Thyroid gland (tissue), 4 donors: Measurements from ENCODE around the gene C19orf12.

Experiments used
- CTCF ChIP-seq, 6 experiments: fragments of 200-600 bp in 3 of 6; fragments of 450-650 bp in 3 of 6; sonication (generic) in 3 of 6; IDR thresholded peaks; one replicate each; pipeline ENCODE4 v1.5.1; 2016 to 2019; ENCODE audit warnings: antibody characterized with exemption in 6 of 6, mild to moderate bottlenecking in 2 of 6, inconsistent platforms in 1 of 6, moderate library complexity in 1 of 6
- POLR2A ChIP-seq, 2 donors: fragments of 450-650 bp; IDR thresholded peaks; one replicate each; pipeline ENCODE4 v1.6.1; 2017; ENCODE audit warnings: antibody characterized with exemption in 2 of 2, mild to moderate bottlenecking in 2 of 2, moderate library complexity in 1 of 2

GRCh38 chr19:29708554-29709439 lies 6.3 kb downstream of the C19orf12 start:
- TF ChIP-seq CTCF (IDR thresholded peaks at IDR 0.05): no peak
- no peak for TF ChIP-seq POLR2A (IDR thresholded peaks at IDR 0.05)
